K562 (cell line): Measurements from ENCODE around the gene CHM. TPM values are rescaled to one million over a fixed set of nuclear protein-coding genes. Genes with fewer than 3 reads are reported as not detected.
"Not testable (repeated sequence)": the region's sequence is repeated elsewhere in the genome, so short reads cannot be mapped to it uniquely, and the experiment has no call there.

Experiments
- ATAC-seq: fragments of 200-7000 bp; cut with Tn5 transposase; 3 replicates; pipeline ENCODE4 v1.9.1; 2020; ENCODE audit warnings: moderate library complexity
- BruUV-seq: library from RNA; stranded (reverse); fragments of 400-500 nt; replicated peaks from 2 replicates; lab custom pipeline; 2021; lab: Mats Ljungman, UMichigan
- CTCF ChIA-PET: fragments of 300-600 bp; formaldehyde crosslinking; extraction: SDS; loops from one replicate; lab custom pipeline; 2021; ENCODE audit warnings: low intra/inter-chr PET ratio; lab: Yijun Ruan, JAX
- POLR2A ChIA-PET: fragments of 300-600, 350-650 bp; sonication (Branson Sonifier 250); formaldehyde crosslinking; extraction: SDS; loops from one replicate; lab custom pipeline; 2021; ENCODE audit warnings: antibody characterized with exemption, inconsistent platforms; lab: Yijun Ruan, JAX
- DNase-seq, 4 experiments: peaks; one replicate each; pipeline versions ENCODE4 v3.0.0 to v3.0.0-alpha.2; 2011 to 2018; ENCODE audit warnings: low spot score in 3 of 4, mixed read lengths in 3 of 4; ENCODE audit errors: extremely low read depth in 1 of 4
- FAIRE-seq: peaks from 2 replicates; lab custom pipeline; 2011; peaks lifted over from hg19 to GRCh38; lab: Jason Lieb, UNC
- H2AFZ ChIP-seq: 2 replicates; pipeline ENCODE4 v1.6.0; 2011; ENCODE audit warnings: low read depth, low read length, control low read depth, inconsistent platforms
- H3K27ac ChIP-seq: fragments of 200-600 bp; 3 replicates; pipeline ENCODE4 v1.8.0; 2011; ENCODE audit warnings: low read depth, mild to moderate bottlenecking, control low read depth, inconsistent platforms, low read length, moderate library complexity, mixed read lengths; ENCODE audit errors: extremely low read depth
- H3K27me3 ChIP-seq, 2 experiments: fragments of 300-600 bp in 1 of 2; 2 replicates in 1 of 2; 3 replicates in 1 of 2; pipeline versions ENCODE4 v1.6.0 to v1.8.0; 2011; ENCODE audit warnings: inconsistent platforms in 2 of 2, low read length in 2 of 2, mild to moderate bottlenecking in 1 of 2, mixed read lengths in 1 of 2, moderate library complexity in 1 of 2; ENCODE audit not compliant: control insufficient read depth in 2 of 2, insufficient read depth in 2 of 2
- H3K36me3 ChIP-seq: fragments of 300-600 bp; 3 replicates; pipeline ENCODE4 v1.8.0; 2011; ENCODE audit warnings: mild to moderate bottlenecking, low read length, inconsistent platforms; ENCODE audit not compliant: control insufficient read depth, insufficient read depth
- H3K4me1 ChIP-seq, 2 experiments: fragments of 200-600 bp in 1 of 2; replicated peaks in 1 of 2; 2 replicates in 1 of 2; 3 replicates in 1 of 2; pipeline versions ENCODE4 v1.5.1 to v1.8.0; 2011; ENCODE audit warnings: inconsistent platforms in 2 of 2, low read length in 2 of 2, mild to moderate bottlenecking in 1 of 2, mixed read lengths in 1 of 2, moderate library complexity in 1 of 2; ENCODE audit not compliant: control insufficient read depth in 2 of 2, insufficient read depth in 2 of 2
- H3K4me2 ChIP-seq: 2 replicates; pipeline ENCODE4 v1.6.1; 2011; ENCODE audit warnings: low read length, control low read depth, inconsistent platforms, mixed read lengths; ENCODE audit not compliant: insufficient read depth
- H3K4me3 ChIP-seq: fragments of 200-600 bp; sonication (generic), shearing (Covaris generic); 2 replicates; pipeline ENCODE4 v1.5.1; 2016; ENCODE audit warnings: control low read depth, inconsistent platforms
- H3K79me2 ChIP-seq: fragments of 200-600 bp; 3 replicates; pipeline ENCODE4 v1.8.0; 2011; ENCODE audit warnings: low read length, inconsistent platforms; ENCODE audit not compliant: control insufficient read depth, insufficient read depth
- H3K9ac ChIP-seq, 2 experiments: 2 replicates each; pipeline versions ENCODE4 v1.6.0 to v1.6.1; 2011; ENCODE audit warnings: low read depth in 2 of 2, low read length in 2 of 2, control low read depth in 1 of 2, inconsistent platforms in 1 of 2, mild to moderate bottlenecking in 1 of 2, mixed read lengths in 1 of 2; ENCODE audit not compliant: insufficient read depth in 1 of 2
- H3K9me1 ChIP-seq: one replicate; pipeline ENCODE4 v1.6.0; 2011; ENCODE audit warnings: inconsistent platforms, mild to moderate bottlenecking, low read length, moderate library complexity; ENCODE audit not compliant: control insufficient read depth, insufficient read depth
- H3K9me3 ChIP-seq: replicated peaks from 2 replicates; pipeline ENCODE4 v1.5.1; 2011; ENCODE audit warnings: low read depth, low read length, inconsistent platforms; ENCODE audit not compliant: control insufficient read depth, insufficient read depth
- H4K20me1 ChIP-seq: replicated peaks from 2 replicates; pipeline ENCODE4 v1.6.1; 2011; ENCODE audit warnings: low read length, inconsistent platforms, mixed read lengths; ENCODE audit not compliant: control insufficient read depth, insufficient read depth
- KDM1A ChIP-seq, 2 experiments: fragments of 450-650 bp; IDR thresholded peaks; 2 replicates each; pipeline ENCODE4 v1.6.1; 2016; ENCODE audit warnings: mild to moderate bottlenecking in 2 of 2
- KLF10 ChIP-seq: fragments of 250-450 bp; sonication (Bioruptor Pico); IDR thresholded peaks from 2 replicates; pipeline ENCODE4 v1.6.1; 2021; ENCODE audit warnings: matching md5 sums
- RCOR1 ChIP-seq, 2 experiments: IDR thresholded peaks; 2 replicates each; pipeline ENCODE4 v1.6.1; 2012; ENCODE audit warnings: low read depth in 2 of 2, low read length in 2 of 2, borderline replicate concordance in 1 of 2, improper control_type of control experiment in 1 of 2
- THRA ChIP-seq: fragments of 450-650 bp; IDR thresholded peaks from 2 replicates; pipeline ENCODE4 v1.6.1; 2017; ENCODE audit warnings: mild to moderate bottlenecking, moderate library complexity
- ZKSCAN1 ChIP-seq: fragments of 150-350 bp; IDR thresholded peaks from 2 replicates; pipeline ENCODE4 v1.6.1; 2016; ENCODE audit warnings: low read depth, low read length
- ZNF395 ChIP-seq: fragments of 200-800 bp; sonication (Bioruptor generic); IDR thresholded peaks from 2 replicates; pipeline ENCODE4 v1.6.1; 2017; ENCODE audit warnings: missing genetic modification characterization, missing compliant biosample characterization
- ZNF639 ChIP-seq, 2 experiments: fragments of 200-800 bp in 1 of 2; sonication (Bioruptor generic) in 1 of 2; sonication (generic) in 1 of 2; formaldehyde crosslinking in 1 of 2; IDR thresholded peaks in 1 of 2; conservative IDR thresholded peaks in 1 of 2; 2 replicates each; pipeline versions ENCODE4 v1.5.0 to v1.6.1; 2016 to 2020; ENCODE audit warnings: missing compliant biosample characterization in 1 of 2, missing genetic modification characterization in 1 of 2, missing genetic modification reagents in 1 of 2
- WGBS: fragments of 100-300 bp; shearing (Covaris generic); methylation state at CpG from one replicate; pipeline ENCODE4 v1.1.6; 2016; ENCODE audit warnings: low coverage, mixed read lengths; ENCODE audit not compliant: insufficient coverage; ENCODE audit errors: missing lambda C conversion rate; 5-methylcytosine and 5-hydroxymethylcytosine counted together
- in situ Hi-C: fragments of 300-500 bp; cut with MboI; formaldehyde crosslinking; loops from 4 replicates; pipeline ENCODE4 v1.15.0; 2018; ENCODE audit warnings: inconsistent platforms, mixed read lengths
- intact Hi-C: fragments of 100-400 bp; cut with micrococcal nuclease; formaldehyde crosslinking; loops from 2 replicates; pipeline ENCODE4 v1.14.2; 2022
- polyA plus RNA-seq, 8 experiments: library from polyadenylated mRNA; depleted of rRNA in 4 of 8; stranded (reverse) in 5 of 8; unstranded in 3 of 8; fragments of >200 nt; fragmentation: Nextera tagmentation in 2 of 8; fragmentation: Illumina TruSeq in 1 of 8; extraction: Ambion mirVana in 2 of 8; extraction: Trizol in 1 of 8; gene quantifications; 2 replicates each; pipeline versions ENCODE4 v1.2.1 to v1.2.3, GENCODE V29; 2011 to 2014; ENCODE audit warnings: inconsistent platforms in 1 of 8, missing spikeins in 1 of 8
- total RNA-seq, 7 experiments: library from RNA; depleted of rRNA in 6 of 7; stranded (reverse); fragments of >200 nt in 6 of 7; fragmentation: Illumina TruSeq in 2 of 7; extraction: Trizol in 2 of 7; gene quantifications; 2 replicates each; pipeline versions ENCODE4 v1.2.1 to v1.2.3, GENCODE V29; 2011 to 2021; ENCODE audit warnings: low replicate concordance in 1 of 7

The CHM gene
- total and polyA plus RNA-seq, 9 of the 15 experiments (the other 6 are each of a cell fraction or from before 2014, with no cell fraction given) = 2.2 to 9.0 (median 4.6) TPM

- TF ChIP-seq KDM1A (IDR thresholded peaks at IDR 0.05) = no peak
- TF ChIP-seq ZNF639 (CRISPR knock-in tag; conservative IDR thresholded peaks at IDR 0.05 in 1 of 2, IDR thresholded peaks at IDR 0.05 in 1 of 2) = no peak
- TF ChIP-seq ZNF395 (CRISPR knock-in tag) = no peak
- no peak for TF ChIP-seq THRA
- no peak for TF ChIP-seq KLF10
- no peak for TF ChIP-seq ZKSCAN1
- no peak for TF ChIP-seq RCOR1 (IDR thresholded peaks at IDR 0.05; ENCODE audit: borderline replicate concordance in 1 of 2, low read depth in 2 of 2, low read length in 2 of 2)
- Histone ChIP-seq H3K4me3 (no peak overlapping the region), H2AFZ (no peak overlapping the region), H3K4me2 (no peak overlapping the region), H3K9me3 (no peaks in the 10 kb centered on the region), H3K9me1 (no peaks in the 10 kb centered on the region), H3K79me2 (no peaks in the 10 kb centered on the region), H4K20me1 (no peaks in the 10 kb centered on the region), H3K9ac (no peak overlapping the region), H3K27ac (no peak overlapping the region), H3K36me3 (no peaks in the 10 kb centered on the region), H3K27me3 (no peaks in the 10 kb centered on the region), H3K4me1 (no peaks in the 10 kb centered on the region)
- no peak for DNase-seq
- POLR2A ChIA-PET = no interaction called here
- CTCF ChIA-PET = no interaction called here
- 28% methylated on average over 3 of the region's 3 CpGs for WGBS
- intact Hi-C loops = no loop called here
- no peak for ATAC-seq
- BruUV-seq = no TSS peak
- no peak for FAIRE-seq
- in situ Hi-C loops = no loop called here
Measured at GRCh38 chrX:85922821-85923220, 124.5 kb downstream of the CHM start.

GRCh38 chrX:85916656-85917280, 130.6 kb downstream of the CHM start:
- BruUV-seq, intact Hi-C loops, H4K20me1 ChIP-seq, H3K27ac ChIP-seq, H3K9me1 ChIP-seq, CTCF ChIA-PET, FAIRE-seq, DNase-seq, H3K36me3 ChIP-seq, H3K27me3 ChIP-seq, H3K4me3 ChIP-seq, in situ Hi-C loops, H3K9me3 ChIP-seq, ATAC-seq, H3K79me2 ChIP-seq, H3K4me2 ChIP-seq, POLR2A ChIA-PET, H3K4me1 ChIP-seq, H2AFZ ChIP-seq, H3K9ac ChIP-seq: not testable (repeated sequence)
- 0% methylated on average over 2 of the region's 2 CpGs for WGBS
